Caco-2 (cell line): Measurements from ENCODE around the gene NEK10. TPM values are rescaled to one million over a fixed set of nuclear protein-coding genes. Genes with fewer than 3 reads are reported as not detected.

ENCODE experiments used
- BruUV-seq: library from RNA; stranded (reverse); fragments of 400-500 nt; replicated peaks from 2 replicates; lab custom pipeline; 2021; lab: Mats Ljungman, UMichigan
- CTCF ChIA-PET: fragments of 300-600 bp; sonication (Branson Sonifier 250); formaldehyde crosslinking; loops from one replicate; lab custom pipeline; 2022; ENCODE audit warnings: antibody characterized with exemption; lab: Charles Lee
- POLR2A ChIA-PET: fragments of 300-600 bp; sonication (Branson Sonifier 250); formaldehyde crosslinking; loops from one replicate; lab custom pipeline; 2022; ENCODE audit warnings: antibody characterized with exemption; lab: Charles Lee
- DNase-seq, 2 experiments: peaks; one replicate each; pipeline versions ENCODE4 v3.0.0 to v3.0.0-alpha.2; 2020 to 2022
- H3K27me3 ChIP-seq: replicated peaks from 2 replicates; pipeline ENCODE4 v1.6.0; 2011; ENCODE audit warnings: low read length; ENCODE audit not compliant: control insufficient read depth, insufficient read depth
- H3K36me3 ChIP-seq: 2 replicates; pipeline ENCODE4 v1.5.1; 2011; ENCODE audit warnings: low read length; ENCODE audit not compliant: control insufficient read depth, insufficient read depth
- H3K4me1 ChIP-seq: fragments of 250-450 bp; sonication (Bioruptor Pico); 2 replicates; pipeline ENCODE4 v1.5.1; 2020; ENCODE audit warnings: mild to moderate bottlenecking
- H3K4me3 ChIP-seq: 2 replicates; pipeline ENCODE4 v1.5.1; 2011; ENCODE audit warnings: low read depth, mild to moderate bottlenecking, control low read depth, low read length
- H3K9me3 ChIP-seq: fragments of 250-450 bp; sonication (Bioruptor Pico); 2 replicates; pipeline ENCODE4 v1.5.1; 2020; ENCODE audit warnings: mild to moderate bottlenecking, moderate library complexity
- H3K27ac Mint-ChIP-seq: one replicate; pipeline ENCODE4 v1.8.0; 2022; ENCODE audit warnings: mixed read lengths; ENCODE audit not compliant: unreplicated experiment
- H3K27me3 Mint-ChIP-seq: one replicate; pipeline ENCODE4 v1.8.0; 2022; ENCODE audit warnings: mixed read lengths; ENCODE audit not compliant: insufficient read depth, unreplicated experiment
- H3K36me3 Mint-ChIP-seq: one replicate; pipeline ENCODE4 v1.8.0; 2022; ENCODE audit warnings: mild to moderate bottlenecking, mixed read lengths; ENCODE audit not compliant: insufficient read depth, unreplicated experiment
- H3K4me1 Mint-ChIP-seq: one replicate; pipeline ENCODE4 v1.8.0; 2022; ENCODE audit warnings: low read depth, mixed read lengths; ENCODE audit not compliant: unreplicated experiment
- H3K4me3 Mint-ChIP-seq: one replicate; pipeline ENCODE4 v1.8.0; 2022; ENCODE audit warnings: mild to moderate bottlenecking, moderate library complexity, mixed read lengths; ENCODE audit not compliant: unreplicated experiment
- H3K9me3 Mint-ChIP-seq: one replicate; pipeline ENCODE4 v1.8.0; 2022; ENCODE audit warnings: mixed read lengths; ENCODE audit not compliant: unreplicated experiment
- CTCF ChIP-seq, 2 experiments: fragments of 200-600 bp in 1 of 2; IDR thresholded peaks; 1 replicate in 1 of 2; 2 replicates in 1 of 2; pipeline versions ENCODE4 v1.5.1 to v1.8.0; 2011 to 2022; ENCODE audit warnings: antibody characterized with exemption in 1 of 2, control low read depth in 1 of 2, inconsistent platforms in 1 of 2, low read depth in 1 of 2, low read length in 1 of 2, mild to moderate bottlenecking in 1 of 2, moderate library complexity in 1 of 2; ENCODE audit not compliant: insufficient read depth in 1 of 2, severe bottlenecking in 1 of 2, unreplicated experiment in 1 of 2
- intact Hi-C: fragments of 100-400 bp; cut with micrococcal nuclease; formaldehyde crosslinking; loops from one replicate; pipeline ENCODE4 v1.10.0; 2022; ENCODE audit not compliant: unreplicated experiment
- total RNA-seq: library from RNA; stranded (reverse); gene quantifications from 2 replicates; pipeline ENCODE4 v1.2.3, GENCODE V29; 2022

Gene NEK10
- total RNA-seq, 1 experiment from 2014 or later, result 0.39 TPM

GRCh38 chr3:27089645-27090044, 279.5 kb downstream of the NEK10 start:
- Mint-ChIP-seq H3K9me3 (no peaks in the 10 kb centered on the region), H3K4me1 (no peaks in the 10 kb centered on the region), H3K4me3 (no peak overlapping the region), H3K27me3 (no peaks in the 10 kb centered on the region), H3K36me3 (no peaks in the 10 kb centered on the region), H3K27ac (no peak overlapping the region)
- no TSS peak for BruUV-seq
- H3K4me1 ChIP-seq, result no peaks in the 10 kb centered on the region
- CTCF ChIA-PET, result no interaction called here
- H3K27me3 ChIP-seq, result no peaks in the 10 kb centered on the region
- no peaks in the 10 kb centered on the region for H3K9me3 ChIP-seq
- intact Hi-C loops, result no loop called here
- POLR2A ChIA-PET, result no interaction called here
- no peak overlapping the region for H3K4me3 ChIP-seq
- no peak for DNase-seq
- no peaks in the 10 kb centered on the region for H3K36me3 ChIP-seq
- no peak for TF ChIP-seq CTCF (IDR thresholded peaks at IDR 0.05; ENCODE audit: insufficient read depth in 1 of 2, low read depth in 1 of 2, low read length in 1 of 2, severe bottlenecking in 1 of 2, unreplicated experiment in 1 of 2)

GRCh38 chr3:27089068-27089467, 280.1 kb downstream of the NEK10 start:
- no peak overlapping the region for H3K4me3 ChIP-seq
- no peaks in the 10 kb centered on the region for H3K36me3 Mint-ChIP-seq
- POLR2A ChIA-PET, result no interaction called here
- no peak overlapping the region for H3K4me3 Mint-ChIP-seq
- H3K9me3 ChIP-seq, result no peaks in the 10 kb centered on the region
- no peaks in the 10 kb centered on the region for H3K4me1 ChIP-seq
- no peaks in the 10 kb centered on the region for H3K27me3 Mint-ChIP-seq
- no peak for DNase-seq
- H3K36me3 ChIP-seq, result no peaks in the 10 kb centered on the region
- CTCF ChIA-PET, result no interaction called here
- H3K27ac Mint-ChIP-seq, result no peak overlapping the region
- intact Hi-C loops, result no loop called here
- H3K4me1 Mint-ChIP-seq, result no peaks in the 10 kb centered on the region
- H3K27me3 ChIP-seq, result no peaks in the 10 kb centered on the region
- H3K9me3 Mint-ChIP-seq, result no peaks in the 10 kb centered on the region
- no peak for TF ChIP-seq CTCF (IDR thresholded peaks at IDR 0.05; ENCODE audit: insufficient read depth in 1 of 2, low read depth in 1 of 2, low read length in 1 of 2, severe bottlenecking in 1 of 2, unreplicated experiment in 1 of 2)
- no TSS peak for BruUV-seq

- no peak for TF ChIP-seq CTCF (IDR thresholded peaks at IDR 0.05; ENCODE audit: insufficient read depth in 1 of 2, low read depth in 1 of 2, low read length in 1 of 2, severe bottlenecking in 1 of 2, unreplicated experiment in 1 of 2)
- no peak for DNase-seq
- no peaks in the 10 kb centered on the region for H3K4me1 Mint-ChIP-seq
Measured at GRCh38 chr3:27085829-27086730, 283.1 kb downstream of the NEK10 start.

More at GRCh38 chr3:27085829-27086730, 283.1 kb downstream of the NEK10 start:
- intact Hi-C loops, result no loop called here
- CTCF ChIA-PET, result no interaction called here
- Histone ChIP-seq H3K27me3 (no peaks in the 10 kb centered on the region), H3K9me3 (no peaks in the 10 kb centered on the region), H3K4me1 (no peaks in the 10 kb centered on the region), H3K36me3 (no peaks in the 10 kb centered on the region), H3K4me3 (no peak overlapping the region)
- no peak overlapping the region for H3K27ac Mint-ChIP-seq
- no peaks in the 10 kb centered on the region for H3K36me3 Mint-ChIP-seq
- BruUV-seq, result no TSS peak
- H3K4me3 Mint-ChIP-seq, result no peak overlapping the region
- POLR2A ChIA-PET, result no interaction called here
- H3K9me3 Mint-ChIP-seq, result no peaks in the 10 kb centered on the region
- H3K27me3 Mint-ChIP-seq, result peaks cover 2% of the 10 kb centered on the region
